Amniotic epithelial cell (primary cell): ENCODE data around the gene F3.
A peak's percentile ranks its signal among the peaks of the same experiment; 100 is the strongest.

Source experiments
- DNase-seq: peaks from one replicate; pipeline ENCODE4 v3.0.0-alpha.2; 2010; ENCODE audit warnings: low read depth

Gene F3

GRCh38 chr1:94527447-94528031 is 14.0 kb downstream of the F3 start:
- peak; percentile 79 for DNase-seq

GRCh38 chr1:94526152-94526980 is 15.2 kb downstream of the F3 start:
- DNase-seq = no peak

DNA sequence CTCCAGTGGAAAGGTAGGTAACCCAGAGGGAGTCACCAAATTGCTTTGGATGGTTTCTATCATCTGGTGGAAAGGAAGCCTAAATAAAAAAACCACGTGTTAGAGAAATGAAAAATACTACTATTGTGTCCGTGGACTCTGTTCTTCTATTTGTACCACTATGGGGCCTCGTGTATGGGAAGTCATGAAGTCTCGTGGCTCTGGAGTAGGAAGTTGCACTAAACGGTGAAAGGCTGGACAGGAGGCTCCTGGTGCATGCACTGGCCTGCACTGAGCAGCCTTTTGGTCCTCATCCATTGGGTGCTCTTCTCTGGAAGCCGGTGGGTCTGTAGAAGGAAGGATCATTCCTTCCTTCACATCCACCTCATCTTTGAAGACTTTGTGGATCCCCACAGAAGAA is 17.0 kb downstream of the F3 start:
- no peak for DNase-seq

DNA sequence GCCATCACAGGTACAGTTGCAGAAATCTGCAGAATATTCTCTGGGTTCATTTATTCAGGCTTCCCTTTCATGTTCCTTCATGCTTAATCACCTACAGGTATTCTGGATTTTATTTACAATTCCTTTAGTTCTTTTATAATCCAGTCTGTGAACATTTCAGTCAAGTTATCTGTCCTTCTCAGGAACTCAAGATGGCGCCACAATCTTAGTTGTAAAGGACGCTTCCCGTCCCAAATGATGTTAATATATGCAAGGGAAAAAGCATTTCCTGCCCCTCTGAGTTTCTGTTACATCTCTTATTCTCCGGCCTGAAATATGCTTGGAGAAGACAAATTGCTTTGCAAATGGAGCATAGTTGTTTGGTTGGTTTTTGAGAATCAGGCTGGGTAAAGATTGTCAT is 19.3 kb downstream of the F3 start:
- peak; percentile 65 for DNase-seq

DNA sequence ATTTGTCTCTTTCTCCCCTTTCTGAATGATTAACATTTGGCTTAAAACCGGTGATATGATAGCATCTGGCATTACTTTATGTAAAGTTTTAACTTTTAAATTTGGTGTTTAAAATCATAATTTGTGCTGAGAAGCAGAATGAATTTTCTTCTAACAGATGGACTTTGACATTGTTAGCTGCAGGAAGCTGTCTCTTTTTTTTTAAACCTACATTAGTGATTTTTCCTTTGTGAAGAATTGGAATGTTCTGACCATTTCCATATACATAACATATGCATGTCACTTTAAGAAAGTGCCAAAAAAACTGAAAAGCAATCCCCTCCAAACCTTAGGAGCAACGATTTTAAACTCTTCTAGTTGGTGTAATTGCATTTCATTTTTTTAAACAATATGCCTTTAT is 22.2 kb downstream of the F3 start:
- DNase-seq = no peak

- no peak for DNase-seq
Observed at GRCh38 chr1:94515296-94515947, 26.1 kb downstream of the F3 start.

- no peak for DNase-seq
Observed at GRCh38 chr1:94514095-94514727, 27.3 kb downstream of the F3 start.

GRCh38 chr1:94512816-94513215 is 28.7 kb downstream of the F3 start:
- DNase-seq = no peak

DNA sequence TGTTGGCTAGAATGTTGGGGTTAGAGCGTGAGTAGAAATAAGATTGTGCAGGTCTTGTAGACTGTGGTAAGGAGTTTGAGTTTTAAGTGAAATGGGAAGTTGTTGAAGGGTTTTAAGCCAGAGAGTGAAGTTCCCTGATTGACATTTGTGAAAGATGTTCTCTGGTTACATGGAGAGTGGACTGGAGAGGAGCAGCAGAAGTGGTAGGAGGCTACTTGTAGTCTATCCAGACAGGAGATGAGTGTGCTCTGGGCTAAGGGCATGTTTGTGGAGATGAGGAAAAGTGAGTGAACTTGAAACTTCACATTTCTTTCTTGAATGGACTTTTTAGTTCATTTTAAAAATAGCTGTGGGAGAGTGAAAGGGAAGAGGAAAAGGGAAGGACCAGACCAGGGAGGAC is 37.0 kb downstream of the F3 start:
- DNase-seq = no peak

DNA sequence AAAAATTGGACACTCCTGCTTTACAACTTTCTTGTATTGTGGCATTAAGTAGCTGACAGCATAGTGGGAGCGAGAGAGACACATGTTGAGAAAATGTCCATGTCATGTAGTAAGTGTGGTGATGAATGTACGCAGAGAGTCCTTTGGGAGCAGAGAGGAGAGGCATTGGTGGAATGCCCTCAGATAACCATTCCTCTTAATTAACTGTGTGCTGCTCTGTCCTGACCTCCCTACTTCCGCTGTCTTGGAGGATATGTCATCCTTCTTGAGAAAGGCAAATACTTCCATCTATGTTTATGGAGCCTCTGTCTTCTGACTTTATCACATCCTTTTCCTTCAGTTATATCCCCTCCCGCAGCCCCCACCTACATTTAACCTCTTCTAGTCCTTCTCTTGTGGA is 38.4 kb downstream of the F3 start:
- DNase-seq = no peak

DNA sequence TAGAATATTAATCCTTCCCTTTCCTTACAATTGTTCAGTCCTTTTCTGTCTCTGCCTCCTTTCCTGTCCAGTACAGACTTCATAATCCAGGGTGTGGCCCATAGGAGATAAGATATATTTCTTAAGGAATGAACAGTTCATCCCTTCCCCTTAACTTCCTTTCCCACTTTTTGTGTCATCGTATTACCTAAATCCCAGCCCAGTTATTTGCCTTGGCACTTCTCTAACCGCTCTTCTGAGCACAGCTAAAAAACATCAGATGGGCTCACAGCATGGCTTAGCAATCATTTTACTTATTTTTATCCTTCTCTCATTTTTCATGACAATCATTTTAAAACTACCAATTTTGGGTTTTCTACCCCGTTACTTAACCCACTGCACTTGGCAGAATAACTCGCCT is 39.6 kb downstream of the F3 start:
- DNase-seq = no peak

- DNase-seq = peak; percentile 7
Observed at GRCh38 chr1:94501426-94501825, 40.1 kb downstream of the F3 start.

GRCh38 chr1:94496076-94496755 is 45.3 kb downstream of the F3 start:
- no peak for DNase-seq

DNA sequence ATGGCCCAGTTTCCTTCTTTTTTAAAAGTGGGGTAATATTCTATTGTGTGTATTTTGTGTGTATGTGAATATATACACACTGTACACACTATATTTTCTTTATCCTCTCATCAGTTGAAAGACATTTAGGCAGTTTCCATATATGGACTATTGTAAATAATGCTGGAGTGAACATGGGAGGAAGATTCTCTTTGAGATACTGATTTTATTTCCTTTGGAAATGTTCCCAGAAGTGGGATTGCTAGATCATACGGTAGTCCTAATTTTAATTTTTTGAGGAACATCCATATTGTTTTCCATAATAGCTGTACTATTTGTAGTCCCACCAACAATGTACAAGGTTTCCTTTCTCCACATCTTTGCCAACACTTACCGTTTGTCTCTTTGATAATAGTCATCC is 51.0 kb downstream of the F3 start:
- DNase-seq = no peak

DNA sequence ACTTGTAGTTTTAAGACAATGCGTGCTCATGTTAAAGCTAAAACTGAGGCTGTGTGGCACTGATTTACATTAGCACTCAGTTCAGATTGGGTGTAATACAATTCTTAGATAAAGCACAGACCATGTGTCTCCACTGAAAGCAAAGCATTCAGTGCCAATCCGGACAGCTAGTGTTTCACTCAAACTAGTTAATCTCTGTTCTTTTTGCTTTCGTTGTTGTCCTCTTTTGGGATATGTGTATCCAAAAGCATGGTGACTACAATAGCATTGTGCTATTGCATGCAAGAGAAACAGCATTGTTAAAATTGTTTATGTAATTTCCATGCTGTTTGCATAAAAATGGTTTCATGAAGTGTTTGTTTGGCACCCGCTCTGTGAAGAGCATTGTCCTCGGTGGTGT is 54.6 kb downstream of the F3 start:
- DNase-seq = no peak

- DNase-seq = peak; percentile 74
Observed at GRCh38 chr1:94481473-94481933, 60.1 kb downstream of the F3 start.

DNA sequence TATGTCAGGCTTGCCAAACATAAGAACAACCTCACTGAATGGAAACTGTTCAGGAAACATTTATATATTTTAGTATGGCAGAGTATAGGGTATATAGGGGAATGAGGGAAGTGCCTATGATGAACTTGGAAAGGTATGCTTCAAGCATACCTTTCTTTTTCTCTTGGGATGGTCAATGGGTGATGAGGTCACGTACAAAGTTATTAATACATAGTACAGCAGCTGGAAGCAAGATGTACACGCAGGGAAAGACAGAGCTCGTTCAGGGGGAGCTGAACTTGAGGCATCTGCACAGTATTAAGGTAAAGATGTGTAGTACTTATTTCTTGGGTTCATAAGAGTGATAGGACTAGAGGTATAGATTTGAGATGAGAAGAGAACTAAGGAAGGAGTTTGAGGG is 61.9 kb downstream of the F3 start:
- DNase-seq = no peak
